OCI-LY7 (cell line): ENCODE results near the gene GSTM1.

Experiments
- CTCF ChIP-seq: fragments of 200-600 bp; sonication (generic); conservative IDR thresholded peaks from 2 replicates; pipeline ENCODE4 v1.5.1; 2014; ENCODE audit warnings: mild to moderate bottlenecking, antibody characterized with exemption, low read length, moderate library complexity, mixed read lengths
- EZH2phosphoT487 ChIP-seq: fragments of 200-600 bp; sonication (generic); IDR thresholded peaks from 2 replicates; pipeline ENCODE4 v1.6.1; 2018; ENCODE audit warnings: low read depth, borderline replicate concordance, mild to moderate bottlenecking, mixed run types, antibody characterized with exemption, low read length, moderate library complexity, mixed read lengths

GRCh38 chr1:109655615-109656519, 31.8 kb upstream of the GSTM1 start, which contains the start of gene GSTM4:
- peak; percentile 41; the same call in 1 of the 2 replicates for TF ChIP-seq CTCF
- TF ChIP-seq EZH2phosphoT487, result no peak
